Keratinocyte (primary cell): ENCODE results near the gene PSME3. TPM values are rescaled to one million over a fixed set of nuclear protein-coding genes. Genes with fewer than 3 reads are reported as not detected.
"Not testable (repeated sequence)": the region's sequence is repeated elsewhere in the genome, so short reads cannot be mapped to it uniquely, and the experiment has no call there.

Experiments used
- DNase-seq: peaks from one replicate; pipeline ENCODE4 v3.0.0-alpha.2; 2011; ENCODE audit warnings: low read depth, missing footprints, low spot score
- FAIRE-seq: peaks from 2 replicates; lab custom pipeline; 2011; peaks lifted over from hg19 to GRCh38; lab: Jason Lieb, UNC
- H2AFZ ChIP-seq: 2 replicates; pipeline ENCODE4 v1.6.0; 2012; ENCODE audit warnings: low read length, control low read depth, inconsistent platforms; ENCODE audit not compliant: control insufficient read depth
- H3K27ac ChIP-seq: 2 replicates; pipeline ENCODE4 v1.5.1; 2011; ENCODE audit warnings: low read length; ENCODE audit not compliant: control insufficient read depth, insufficient read depth
- H3K27me3 ChIP-seq: 3 replicates; pipeline ENCODE4 v1.6.0; 2011; ENCODE audit warnings: low read length; ENCODE audit not compliant: control insufficient read depth, insufficient read depth; ENCODE audit errors: extremely low read depth
- H3K36me3 ChIP-seq, 2 experiments: 2 replicates in 1 of 2; 3 replicates in 1 of 2; pipeline ENCODE4 v1.5.1; 2011; ENCODE audit warnings: low read length in 2 of 2, mild to moderate bottlenecking in 1 of 2; ENCODE audit not compliant: control insufficient read depth in 2 of 2, insufficient read depth in 2 of 2; ENCODE audit errors: extremely low read depth in 1 of 2
- H3K4me1 ChIP-seq: 3 replicates; pipeline ENCODE4 v1.5.1; 2011; ENCODE audit warnings: low read length; ENCODE audit not compliant: control insufficient read depth, insufficient read depth; ENCODE audit errors: extremely low read depth
- H3K4me2 ChIP-seq: 3 replicates; pipeline ENCODE4 v1.6.0; 2011; ENCODE audit warnings: low read depth, low read length; ENCODE audit not compliant: control insufficient read depth, insufficient read depth; ENCODE audit errors: extremely low read depth
- H3K4me3 ChIP-seq, 3 experiments: fragments of 200-600 bp in 1 of 3; sonication (generic) in 1 of 3; 2 replicates in 2 of 3; 3 replicates in 1 of 3; pipeline ENCODE4 v1.5.1; 2011 to 2016; ENCODE audit warnings: low read length in 3 of 3, mild to moderate bottlenecking in 3 of 3, control low read depth in 2 of 3, inconsistent platforms in 1 of 3, low read depth in 1 of 3, mixed read lengths in 1 of 3, mixed run types in 1 of 3, moderate library complexity in 1 of 3; ENCODE audit not compliant: control insufficient read depth in 2 of 3, insufficient read depth in 2 of 3; ENCODE audit errors: extremely low read depth in 1 of 3
- H3K79me2 ChIP-seq: 2 replicates; pipeline ENCODE4 v1.6.0; 2012; ENCODE audit warnings: low read length; ENCODE audit not compliant: control insufficient read depth, insufficient read depth
- H3K9ac ChIP-seq: 3 replicates; pipeline ENCODE4 v1.6.0; 2011; ENCODE audit warnings: low read length; ENCODE audit not compliant: control insufficient read depth, insufficient read depth; ENCODE audit errors: extremely low read depth
- H3K9me1 ChIP-seq: 3 replicates; pipeline ENCODE4 v1.6.0; 2011; ENCODE audit warnings: low read length; ENCODE audit not compliant: control insufficient read depth, insufficient read depth; ENCODE audit errors: extremely low read depth
- H3K9me3 ChIP-seq: 2 replicates; pipeline ENCODE4 v1.5.1; 2012; ENCODE audit warnings: low read depth, low read length; ENCODE audit not compliant: control insufficient read depth
- H4K20me1 ChIP-seq: 3 replicates; pipeline ENCODE4 v1.6.0; 2011; ENCODE audit warnings: low read length; ENCODE audit not compliant: control insufficient read depth, insufficient read depth; ENCODE audit errors: extremely low read depth
- EZH2 ChIP-seq: IDR thresholded peaks from one replicate; pipeline ENCODE4 v1.6.1; 2012; ENCODE audit warnings: inconsistent platforms, mild to moderate bottlenecking, low read length, moderate library complexity
- dilution Hi-C: fragments of 300-500 bp; cut with MboI; formaldehyde crosslinking; loops from one replicate; pipeline ENCODE4 v1.7.0; 2020; ENCODE audit warnings: low sequenced_read_pairs; ENCODE audit not compliant: extremely low pct_ligation_motif_present
- polyA plus RNA-seq, 5 experiments: library from polyadenylated mRNA; depleted of rRNA in 3 of 5; stranded (reverse) in 3 of 5; stranded (forward) in 1 of 5; unstranded in 1 of 5; fragments of >200 nt; gene quantifications; 1 replicate in 1 of 5; 2 replicates in 3 of 5; 3 replicates in 1 of 5; pipeline versions ENCODE4 v1.2.1 to v1.2.3, GENCODE V29; 2011 to 2012; ENCODE audit warnings: missing spikeins in 2 of 5, low read depth in 1 of 5, low replicate concordance in 1 of 5
- TF ChIP-seq, protein P1 (sequence below), 3 experiments: IDR thresholded peaks in 1 of 3; conservative IDR thresholded peaks in 1 of 3; optimal IDR thresholded peaks in 1 of 3; 2 replicates in 2 of 3; 3 replicates in 1 of 3; pipeline versions ENCODE3 to v1.5.1; 2011; ENCODE audit warnings: low read length in 3 of 3, mild to moderate bottlenecking in 3 of 3, moderate library complexity in 2 of 3, control low read depth in 1 of 3, inconsistent platforms in 1 of 3; ENCODE audit not compliant: insufficient read depth in 2 of 3; ENCODE audit errors: extremely low read depth in 1 of 3

The PSME3 gene
- polyA plus RNA-seq, 1 donor (not counting 4 experiments of a cell fraction or from before 2014, with no cell fraction given): 190 TPM

DNA sequence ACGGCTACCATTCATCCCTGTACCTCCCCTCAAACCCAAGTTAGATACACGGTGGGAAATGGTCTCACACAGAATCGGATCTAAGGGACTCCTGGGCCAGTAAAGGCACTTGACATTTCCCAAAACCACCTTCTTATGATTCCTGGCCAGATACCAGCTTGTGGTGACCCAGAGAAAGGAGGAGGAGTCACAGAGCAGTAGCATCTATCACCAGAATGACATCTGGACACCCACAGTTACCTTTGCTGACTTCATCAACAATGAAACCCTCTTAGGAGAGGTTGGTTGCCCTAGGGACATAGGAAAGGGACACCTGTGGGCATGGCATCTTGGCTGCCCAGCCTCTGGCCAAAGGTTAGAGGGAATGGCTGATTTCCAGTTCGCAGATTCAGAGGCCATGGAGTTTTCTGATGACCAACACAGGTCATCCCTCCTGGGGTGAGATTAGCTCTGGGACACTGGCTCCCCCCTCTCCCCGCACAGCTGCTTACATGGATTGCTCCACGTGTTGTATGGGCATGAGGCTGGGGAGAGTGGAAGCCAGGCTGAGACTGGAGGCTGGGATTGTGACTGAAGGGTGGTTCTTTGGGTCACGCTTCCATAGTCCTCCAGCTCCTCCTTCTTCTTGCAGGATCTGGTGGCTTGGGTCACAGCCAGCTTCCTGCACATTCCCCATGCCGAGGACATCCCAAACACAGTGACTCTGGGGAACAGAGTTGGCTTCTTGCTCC lies 16.4 kb downstream of the PSME3 start:
- Histone ChIP-seq H3K4me1 (no peaks in the 10 kb centered on the region), H3K4me3 (no peak overlapping the region), H2AFZ (no peak overlapping the region), H3K9me3 (no peaks in the 10 kb centered on the region), H3K79me2 (no peaks in the 10 kb centered on the region), H4K20me1 (peaks cover 3% of the 10 kb centered on the region), H3K27me3 (no peaks in the 10 kb centered on the region), H3K27ac (no peak overlapping the region), H3K4me2 (no peak overlapping the region), H3K36me3 (peaks cover 7 to 11% of the 10 kb centered on the region in 2 experiments), H3K9me1 (no peaks in the 10 kb centered on the region), H3K9ac (no peak overlapping the region)
- FAIRE-seq (no peak), DNase-seq (no peak)
- TF ChIP-seq, protein P1, sequence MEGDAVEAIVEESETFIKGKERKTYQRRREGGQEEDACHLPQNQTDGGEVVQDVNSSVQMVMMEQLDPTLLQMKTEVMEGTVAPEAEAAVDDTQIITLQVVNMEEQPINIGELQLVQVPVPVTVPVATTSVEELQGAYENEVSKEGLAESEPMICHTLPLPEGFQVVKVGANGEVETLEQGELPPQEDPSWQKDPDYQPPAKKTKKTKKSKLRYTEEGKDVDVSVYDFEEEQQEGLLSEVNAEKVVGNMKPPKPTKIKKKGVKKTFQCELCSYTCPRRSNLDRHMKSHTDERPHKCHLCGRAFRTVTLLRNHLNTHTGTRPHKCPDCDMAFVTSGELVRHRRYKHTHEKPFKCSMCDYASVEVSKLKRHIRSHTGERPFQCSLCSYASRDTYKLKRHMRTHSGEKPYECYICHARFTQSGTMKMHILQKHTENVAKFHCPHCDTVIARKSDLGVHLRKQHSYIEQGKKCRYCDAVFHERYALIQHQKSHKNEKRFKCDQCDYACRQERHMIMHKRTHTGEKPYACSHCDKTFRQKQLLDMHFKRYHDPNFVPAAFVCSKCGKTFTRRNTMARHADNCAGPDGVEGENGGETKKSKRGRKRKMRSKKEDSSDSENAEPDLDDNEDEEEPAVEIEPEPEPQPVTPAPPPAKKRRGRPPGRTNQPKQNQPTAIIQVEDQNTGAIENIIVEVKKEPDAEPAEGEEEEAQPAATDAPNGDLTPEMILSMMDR (optimal IDR thresholded peaks at IDR 0.05 in 1 of 3, IDR thresholded peaks at IDR 0.05 in 1 of 3, conservative IDR thresholded peaks at IDR 0.05 in 1 of 3; ENCODE audit: extremely low read depth in 1 of 3, insufficient read depth in 2 of 3, low read length in 3 of 3): no peak
- TF ChIP-seq EZH2: no peak
- dilution Hi-C loops: loop anchor here (25.0 kb wide), 1 partner anchor 88 kb away; no protein-coding TSS in a partner anchor

GRCh38 chr17:42850954-42851353 lies 17.8 kb downstream of the PSME3 start, which contains the start of gene AOC3:
AOC3 (plus strand) TSS chr17:42851199; CDS start chr17:42851344, 145 bp downstream.
- TF ChIP-seq, protein P1 (optimal IDR thresholded peaks at IDR 0.05 in 1 of 3, IDR thresholded peaks at IDR 0.05 in 1 of 3, conservative IDR thresholded peaks at IDR 0.05 in 1 of 3; ENCODE audit: extremely low read depth in 1 of 3, insufficient read depth in 2 of 3, low read length in 3 of 3): no peak
- TF ChIP-seq EZH2: no peak
- DNase-seq: no peak
- H3K4me2 ChIP-seq: no peak within 1 kb of the TSS
- H4K20me1 ChIP-seq: peaks cover 3% of the 10 kb centered on the region
- H3K4me3 ChIP-seq: no peak within 1 kb of the TSS
- H3K4me1 ChIP-seq: no peaks in the 10 kb centered on the region
- no peaks in the 10 kb centered on the region for H3K79me2 ChIP-seq
- H3K27me3 ChIP-seq: no peaks in the 10 kb centered on the region
- dilution Hi-C loops: no loop called here
- H3K36me3 ChIP-seq: no peaks in the 10 kb centered on the region
- no peak within 1 kb of the TSS for H2AFZ ChIP-seq
- H3K9me1 ChIP-seq: no peaks in the 10 kb centered on the region
- FAIRE-seq: no peak
- H3K9me3 ChIP-seq: no peaks in the 10 kb centered on the region
- no peak within 1 kb of the TSS for H3K9ac ChIP-seq
- H3K27ac ChIP-seq: no peak within 1 kb of the TSS

GRCh38 chr17:42851371-42852240 lies 18.4 kb downstream of the PSME3 start:
- H3K4me1 ChIP-seq, H2AFZ ChIP-seq, H3K79me2 ChIP-seq, H3K9me3 ChIP-seq, dilution Hi-C loops, H3K9ac ChIP-seq, FAIRE-seq, DNase-seq, H3K4me3 ChIP-seq, H3K9me1 ChIP-seq, H3K27me3 ChIP-seq, H3K36me3 ChIP-seq, H3K27ac ChIP-seq, H3K4me2 ChIP-seq, H4K20me1 ChIP-seq: not testable (repeated sequence)
